NOMO-1 treated with dmso at 0.1 percent for 144 hours (cell line): ENCODE data around the gene COL4A2.
"Not testable (repeated sequence)": the region's sequence is repeated elsewhere in the genome, so short reads cannot be mapped to it uniquely, and the experiment has no call there.

Experiments
- DNase-seq: peaks from one replicate; lab custom pipeline; 2025; ENCODE audit not compliant: unreplicated experiment; lab: John Stamatoyannopoulos, UW

COL4A2 gene

GRCh38 chr13:110450016-110450900 lies 143.2 kb downstream of the COL4A2 start:
- no peak for DNase-seq

DNA sequence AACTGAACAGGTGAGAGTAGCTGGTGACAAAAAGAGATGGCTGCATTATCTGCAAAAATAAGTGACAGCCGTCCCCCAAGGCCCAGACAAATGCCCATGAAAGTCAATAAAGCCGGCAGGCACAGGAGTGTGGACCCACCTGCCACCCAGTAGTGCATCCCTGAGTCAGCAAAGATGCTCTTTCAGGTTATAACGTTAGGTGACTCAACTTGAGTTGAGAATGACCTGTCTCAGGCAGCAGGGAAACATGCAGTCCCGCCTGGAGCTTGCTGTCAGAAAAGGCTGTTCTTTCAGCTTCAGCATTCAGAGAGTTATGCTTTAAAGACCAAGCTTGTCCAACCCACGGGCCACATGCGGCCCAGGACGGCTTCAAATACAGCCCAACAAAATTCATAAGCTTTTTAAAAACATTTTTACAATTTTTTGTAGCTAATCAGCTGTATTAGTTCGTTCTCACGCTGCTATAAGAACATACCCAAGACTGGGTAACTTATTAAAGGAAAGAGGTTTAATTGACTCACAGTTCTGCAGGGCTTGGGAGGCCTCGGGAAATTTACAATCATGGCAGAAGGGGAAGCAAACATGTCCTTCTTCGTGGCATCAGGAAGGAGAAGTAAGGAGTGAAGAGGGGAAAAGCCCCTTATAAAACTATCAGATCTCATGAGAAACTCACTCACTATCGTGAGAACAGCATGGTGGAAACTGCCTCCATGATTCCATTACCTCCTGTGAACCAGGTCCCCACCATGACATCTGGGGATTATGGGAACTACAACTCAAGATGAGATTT lies 144.1 kb downstream of the COL4A2 start:
- no peak for DNase-seq

GRCh38 chr13:110453091-110453490 lies 146.0 kb downstream of the COL4A2 start:
- not testable (repeated sequence) for DNase-seq

DNA sequence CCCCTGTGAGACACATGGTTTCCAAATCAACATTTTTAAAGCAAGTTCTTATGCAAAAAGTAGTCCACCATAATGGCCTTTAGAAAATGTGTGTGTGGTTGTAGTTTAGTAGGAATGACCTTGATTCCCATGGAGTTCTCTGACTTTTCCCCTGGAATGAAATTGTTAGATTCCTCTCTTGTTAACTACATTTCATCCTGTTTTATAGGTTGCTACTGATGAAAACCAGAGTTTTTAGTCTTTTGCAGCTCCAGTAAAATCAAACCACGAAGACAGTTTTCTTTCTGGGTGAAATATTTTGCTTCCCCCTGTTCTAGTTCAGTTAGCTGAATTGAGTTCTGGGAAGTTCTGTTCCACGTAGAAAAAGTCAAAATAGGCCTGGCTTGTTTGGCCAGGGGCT lies 146.7 kb downstream of the COL4A2 start:
- no peak for DNase-seq

DNA sequence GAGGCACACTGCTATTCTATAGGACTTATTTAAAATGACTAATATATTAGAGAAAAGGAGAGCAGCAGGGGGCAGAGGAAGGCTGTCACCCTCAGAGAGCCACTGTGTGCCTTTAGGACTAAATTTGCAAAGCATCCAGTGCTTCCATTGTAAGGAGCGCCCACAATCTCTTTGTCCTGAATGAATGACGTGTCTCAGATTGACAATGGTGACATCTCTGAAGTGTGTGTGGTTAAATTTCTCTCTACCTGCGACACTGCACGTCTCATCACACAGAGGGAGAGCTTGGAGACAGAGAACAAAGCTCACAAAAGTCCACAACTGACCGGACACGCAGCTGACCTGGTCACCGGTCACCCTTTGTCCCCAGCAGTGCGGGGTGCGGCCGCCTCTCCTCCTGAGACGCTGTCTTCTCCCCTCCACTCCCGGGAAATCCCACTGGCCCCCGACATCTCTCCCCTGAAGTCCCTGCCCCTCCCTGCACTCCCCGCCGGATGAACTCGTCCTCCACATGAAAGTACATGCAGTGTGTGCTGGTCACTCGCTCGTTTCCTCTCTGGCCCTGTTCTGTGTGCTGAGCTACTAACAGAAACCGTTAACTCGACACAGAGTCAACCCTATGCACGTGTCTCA lies 147.3 kb downstream of the COL4A2 start:
- DNase-seq = no peak

DNA sequence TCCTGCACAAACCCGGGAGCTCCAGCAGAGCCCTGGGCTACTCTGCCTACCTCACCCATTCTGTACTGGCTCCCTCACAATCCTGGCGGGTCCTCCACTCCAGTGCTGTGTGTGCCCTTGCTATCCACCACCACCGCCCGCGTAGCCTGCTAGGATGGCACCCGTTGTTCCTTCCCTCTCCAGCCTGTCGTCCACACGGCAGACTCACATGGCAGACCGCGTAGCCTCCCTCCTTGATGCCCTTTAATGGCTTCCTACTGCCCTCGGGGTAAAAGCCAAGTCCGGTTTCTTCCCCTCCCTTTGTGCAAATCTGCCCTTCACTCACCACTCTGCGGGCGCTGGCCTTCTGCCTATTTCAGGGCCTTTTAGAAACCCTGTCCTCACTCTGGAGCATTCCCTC lies 147.9 kb downstream of the COL4A2 start:
- no peak for DNase-seq

DNA sequence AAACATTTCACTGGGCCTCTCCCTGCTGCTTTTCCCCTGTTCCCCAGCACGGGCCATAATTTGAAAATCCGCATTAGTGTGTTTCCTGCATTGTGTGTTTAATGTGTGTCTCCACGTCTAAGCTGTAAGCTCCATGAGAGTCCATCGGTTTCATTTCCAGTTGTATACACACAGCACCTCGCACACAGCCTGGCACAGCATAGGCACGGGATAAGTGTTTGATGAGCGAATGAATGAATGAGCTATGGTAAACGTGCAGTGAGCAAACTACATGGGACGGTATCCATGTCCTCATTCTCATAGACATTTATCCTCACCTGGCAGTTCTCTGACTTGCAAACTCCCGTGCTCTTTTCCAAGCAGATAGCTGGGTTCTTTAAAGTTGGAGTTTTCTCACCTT lies 148.4 kb downstream of the COL4A2 start:
- DNase-seq = no peak

DNA sequence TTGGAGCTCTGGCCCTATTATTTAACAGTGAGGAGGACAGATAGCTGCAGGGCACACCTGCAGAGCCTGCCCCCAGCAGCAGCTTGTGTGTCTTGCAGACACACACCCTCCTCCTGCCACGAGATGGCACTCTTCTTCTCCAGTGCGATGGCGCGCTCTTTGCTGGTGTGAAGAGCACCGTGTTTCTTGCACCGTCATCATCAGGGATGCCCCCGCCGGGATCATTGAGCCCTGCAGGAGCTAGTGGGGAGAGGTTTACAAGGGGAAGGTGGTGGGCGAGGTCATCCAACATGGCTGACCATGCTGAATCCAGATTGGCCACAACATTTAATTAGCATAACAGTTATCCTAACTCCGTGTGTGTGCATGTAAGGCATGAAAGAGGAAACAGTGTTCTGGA lies 148.9 kb downstream of the COL4A2 start:
- DNase-seq = peak; percentile 58

- DNase-seq = no peak
These were observed 149.5 kb downstream of the COL4A2 start for GRCh38 chr13:110456550-110456949.

DNA sequence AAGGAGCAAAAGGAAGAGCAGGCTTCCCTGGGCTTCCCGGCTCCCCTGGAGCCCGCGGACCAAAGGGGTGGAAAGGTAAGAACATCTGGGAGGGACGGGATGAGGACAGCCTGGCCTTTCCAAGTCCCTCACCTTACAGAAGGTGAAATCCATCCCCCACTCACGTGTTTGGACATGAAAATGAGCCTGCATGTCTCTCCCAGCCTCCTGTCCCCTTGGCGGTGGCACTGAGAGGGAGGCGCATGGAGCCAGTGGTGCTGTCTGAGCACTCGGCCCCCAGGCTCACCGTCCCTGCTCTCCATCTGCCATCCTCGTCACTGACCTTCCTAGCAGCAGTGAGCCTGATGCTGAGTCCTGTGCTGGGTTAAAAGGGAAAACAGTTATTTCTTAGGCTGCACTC lies 150.3 kb downstream of the COL4A2 start:
- DNase-seq = no peak

- DNase-seq = no peak
These were observed 150.9 kb downstream of the COL4A2 start for GRCh38 chr13:110458017-110458416.

DNA sequence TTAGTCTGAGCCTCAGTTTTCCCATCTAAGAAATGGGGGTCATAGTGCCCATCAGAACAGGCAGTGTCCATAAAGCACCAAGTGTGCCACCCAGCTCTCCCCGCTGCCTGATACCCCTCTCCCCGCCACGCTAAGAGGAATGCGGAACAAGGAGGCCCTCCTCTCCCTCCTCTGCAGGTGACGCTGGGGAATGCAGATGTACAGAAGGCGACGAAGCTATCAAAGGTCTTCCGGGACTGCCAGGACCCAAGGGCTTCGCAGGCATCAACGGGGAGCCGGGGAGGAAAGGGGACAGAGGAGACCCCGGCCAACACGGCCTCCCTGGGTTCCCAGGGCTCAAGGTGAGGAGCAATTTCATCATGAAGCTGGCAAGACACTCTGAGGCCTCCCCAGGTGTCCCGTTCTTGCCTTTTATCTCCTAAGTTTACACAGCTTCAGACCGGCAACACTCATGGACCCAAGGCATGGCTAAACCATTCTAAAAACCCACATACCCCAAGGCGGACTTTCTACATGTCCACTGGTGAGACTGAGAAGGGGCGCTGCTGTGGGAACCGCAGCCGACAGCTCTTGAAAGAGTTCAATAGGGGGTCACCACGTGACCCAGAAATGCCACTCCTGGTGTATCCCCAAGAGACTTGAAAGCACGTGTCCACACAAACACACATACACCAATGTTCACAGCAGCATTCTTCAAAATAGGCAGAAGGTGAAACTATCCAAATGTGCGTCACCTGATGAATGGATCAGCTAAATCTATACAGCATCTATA lies 151.7 kb downstream of the COL4A2 start:
- DNase-seq = no peak

GRCh38 chr13:110462091-110462490 lies 155.0 kb downstream of the COL4A2 start:
- no peak for DNase-seq

DNA sequence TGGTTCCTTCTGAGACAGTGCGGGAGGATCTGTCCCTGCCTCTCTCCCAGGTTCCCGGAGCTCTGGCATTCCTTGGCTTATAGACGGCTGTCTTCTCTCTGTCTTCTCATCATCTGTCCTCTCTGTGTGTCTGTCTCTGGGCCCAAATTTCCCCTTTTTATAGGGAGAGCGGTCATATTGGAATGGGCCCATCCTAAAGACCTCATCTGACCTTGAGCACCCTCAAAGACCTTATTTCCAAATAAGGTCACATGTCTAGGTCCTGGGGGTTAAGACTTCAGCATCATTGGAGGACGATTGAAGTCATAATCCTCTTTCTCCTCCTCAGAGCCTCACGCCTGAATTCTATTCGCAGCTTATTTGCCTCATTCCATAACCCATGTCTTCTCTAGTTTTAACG lies 156.1 kb downstream of the COL4A2 start:
- DNase-seq = no peak

DNA sequence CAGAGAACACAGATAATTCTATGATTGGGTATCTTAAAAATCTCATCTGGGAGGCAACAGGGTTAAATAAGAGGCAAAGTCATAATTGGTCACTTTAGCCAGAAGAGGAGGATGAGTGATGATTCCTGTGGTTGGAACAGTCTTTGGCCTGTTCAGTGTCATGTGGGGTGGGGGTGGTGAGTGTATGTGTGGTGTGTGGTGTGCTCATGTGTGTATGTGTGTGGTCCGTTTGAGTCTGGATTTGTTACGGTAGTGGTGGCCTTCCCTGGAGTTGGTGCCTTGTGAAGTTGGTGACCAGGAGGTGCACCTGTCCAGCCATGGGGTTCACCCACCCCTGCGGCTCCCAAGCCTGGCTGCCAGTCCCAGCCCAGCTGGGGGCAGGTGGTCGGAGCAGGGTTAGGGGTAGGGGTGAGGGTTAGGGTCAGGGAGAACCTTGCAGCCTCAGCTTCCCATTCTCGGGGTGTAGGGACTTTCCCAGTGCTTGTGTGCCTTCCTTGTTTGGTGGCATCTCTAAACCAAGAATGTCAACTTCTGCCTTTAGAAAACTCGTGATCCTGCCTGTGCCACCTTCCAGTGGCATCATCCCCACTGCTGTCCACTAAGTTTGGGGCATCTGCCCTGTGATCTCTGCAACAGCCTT lies 156.9 kb downstream of the COL4A2 start:
- no peak for DNase-seq

- no peak for DNase-seq
These were observed 157.7 kb downstream of the COL4A2 start for GRCh38 chr13:110464556-110465333.

DNA sequence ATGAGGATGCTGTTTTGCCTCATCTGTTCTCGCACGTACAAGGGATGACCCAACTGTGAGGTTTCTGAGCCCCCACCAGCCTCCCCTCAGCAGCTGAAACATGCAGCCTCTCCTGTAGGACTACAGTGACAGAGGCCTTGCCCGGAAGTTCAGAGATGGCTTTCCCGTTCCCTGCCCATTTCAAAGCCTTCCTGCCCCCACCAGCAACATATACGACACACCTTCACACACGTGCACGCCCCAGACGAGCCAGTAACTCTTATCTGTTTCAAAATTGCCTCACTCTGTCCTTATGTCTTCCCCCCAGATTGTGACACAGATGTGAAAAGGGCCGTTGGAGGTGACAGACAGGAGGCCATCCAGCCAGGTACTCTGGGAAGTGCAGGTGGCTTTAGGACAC lies 158.6 kb downstream of the COL4A2 start:
- DNase-seq = no peak

DNA sequence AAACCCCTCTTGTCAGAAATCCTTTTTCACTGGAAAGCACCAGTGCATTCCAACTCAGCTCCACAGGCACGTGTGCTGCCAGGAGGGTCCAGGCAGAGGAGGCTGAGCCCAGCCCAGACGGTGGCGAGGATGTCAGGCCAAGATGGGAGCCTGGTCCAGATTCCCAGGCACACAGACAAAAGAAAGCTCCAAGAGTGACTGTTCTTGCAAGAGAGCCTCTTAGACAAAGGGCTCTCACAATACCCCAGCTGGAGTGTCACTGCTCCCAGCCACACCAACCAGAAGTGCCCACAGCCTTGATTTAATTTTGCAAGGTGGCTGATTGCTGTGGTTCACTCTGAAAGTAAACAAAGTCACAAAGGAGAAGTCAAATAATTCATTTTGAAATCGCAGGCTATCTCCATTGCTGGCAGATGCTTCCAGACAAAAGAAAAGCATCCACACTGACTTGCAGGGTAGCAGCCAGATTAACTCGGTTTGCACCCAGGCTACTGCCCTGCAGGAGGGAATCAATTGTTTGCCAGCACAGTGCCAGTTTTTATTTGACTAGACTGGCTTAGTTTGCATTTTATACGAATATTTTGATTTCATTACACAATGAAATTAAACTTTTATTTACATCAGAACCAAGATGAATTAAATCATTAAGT lies 159.3 kb downstream of the COL4A2 start:
- no peak for DNase-seq

GRCh38 chr13:110467516-110468110 lies 160.5 kb downstream of the COL4A2 start:
- DNase-seq = no peak
